Osteocyte (in vitro differentiated cells): ENCODE results near the gene NAPB. TPM values are rescaled to one million over a fixed set of nuclear protein-coding genes. Genes with fewer than 3 reads are reported as not detected.

Experiments used
- DNase-seq: peaks from one replicate; pipeline ENCODE4 v3.0.0; 2021; ENCODE audit warnings: mixed read lengths; ENCODE audit not compliant: unreplicated experiment; ENCODE audit errors: extremely low spot score
- H3K27ac Mint-ChIP-seq: one replicate; pipeline ENCODE4 v1.8.0; 2021; ENCODE audit warnings: mild to moderate bottlenecking, mixed read lengths; ENCODE audit not compliant: unreplicated experiment
- H3K27me3 Mint-ChIP-seq: one replicate; pipeline ENCODE4 v1.8.0; 2021; ENCODE audit warnings: mixed read lengths; ENCODE audit not compliant: unreplicated experiment
- H3K36me3 Mint-ChIP-seq: one replicate; pipeline ENCODE4 v1.8.0; 2021; ENCODE audit warnings: mixed read lengths; ENCODE audit not compliant: unreplicated experiment
- H3K4me1 Mint-ChIP-seq: one replicate; pipeline ENCODE4 v1.8.0; 2021; ENCODE audit warnings: mixed read lengths; ENCODE audit not compliant: unreplicated experiment
- H3K4me3 Mint-ChIP-seq: one replicate; pipeline ENCODE4 v1.8.0; 2021; ENCODE audit warnings: mild to moderate bottlenecking, moderate library complexity, mixed read lengths; ENCODE audit not compliant: unreplicated experiment
- H3K9me3 Mint-ChIP-seq: one replicate; pipeline ENCODE4 v1.8.0; 2021; ENCODE audit warnings: mixed read lengths; ENCODE audit not compliant: unreplicated experiment
- total RNA-seq: library from RNA; stranded (reverse); gene quantifications from 2 replicates; pipeline ENCODE4 v1.2.1, GENCODE V29; 2021
- TF ChIP-seq, protein P1 (sequence below): fragments of 200-600 bp; sonication (generic); IDR thresholded peaks from 2 replicates; pipeline ENCODE4 v1.5.0; 2021; ENCODE audit warnings: antibody characterized with exemption, mild to moderate bottlenecking, moderate library complexity

NAPB gene
- total RNA-seq, 1 donor from 2014 or later = 10.5 TPM

DNA sequence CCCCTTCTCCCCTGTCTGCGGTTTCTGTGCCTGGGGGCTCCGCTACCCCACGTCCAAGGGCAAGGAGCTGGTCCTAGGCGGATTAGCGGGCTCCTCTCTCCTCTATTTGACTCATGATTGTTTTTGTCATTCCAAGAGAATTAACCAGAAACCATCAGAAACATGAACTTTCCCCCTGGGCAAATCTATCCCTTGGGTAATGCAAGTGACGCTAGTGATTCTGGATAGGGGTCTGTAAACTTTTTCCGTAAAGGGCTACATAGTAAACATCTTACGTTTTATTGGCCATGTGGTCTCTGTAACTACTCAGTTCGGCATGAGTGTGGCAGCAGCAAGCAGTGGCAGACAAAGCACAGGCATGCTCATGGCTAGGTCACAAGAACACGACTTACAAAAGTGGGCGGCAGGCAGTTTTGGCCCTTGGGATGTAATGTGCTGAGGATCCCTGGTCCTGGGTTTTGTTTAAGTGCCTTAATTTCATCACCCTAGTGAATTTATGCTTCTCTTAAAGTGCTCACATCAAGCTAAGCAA lies 30.7 kb upstream of the NAPB start:
- no peak overlapping the region for H3K4me3 Mint-ChIP-seq
- no peaks in the 10 kb centered on the region for H3K36me3 Mint-ChIP-seq
- no peak overlapping the region for H3K27ac Mint-ChIP-seq
- H3K4me1 Mint-ChIP-seq = no peaks in the 10 kb centered on the region
- peaks cover 4% of the 10 kb centered on the region for H3K27me3 Mint-ChIP-seq
- no peak for DNase-seq
- H3K9me3 Mint-ChIP-seq = no peaks in the 10 kb centered on the region
- TF ChIP-seq, protein P1, sequence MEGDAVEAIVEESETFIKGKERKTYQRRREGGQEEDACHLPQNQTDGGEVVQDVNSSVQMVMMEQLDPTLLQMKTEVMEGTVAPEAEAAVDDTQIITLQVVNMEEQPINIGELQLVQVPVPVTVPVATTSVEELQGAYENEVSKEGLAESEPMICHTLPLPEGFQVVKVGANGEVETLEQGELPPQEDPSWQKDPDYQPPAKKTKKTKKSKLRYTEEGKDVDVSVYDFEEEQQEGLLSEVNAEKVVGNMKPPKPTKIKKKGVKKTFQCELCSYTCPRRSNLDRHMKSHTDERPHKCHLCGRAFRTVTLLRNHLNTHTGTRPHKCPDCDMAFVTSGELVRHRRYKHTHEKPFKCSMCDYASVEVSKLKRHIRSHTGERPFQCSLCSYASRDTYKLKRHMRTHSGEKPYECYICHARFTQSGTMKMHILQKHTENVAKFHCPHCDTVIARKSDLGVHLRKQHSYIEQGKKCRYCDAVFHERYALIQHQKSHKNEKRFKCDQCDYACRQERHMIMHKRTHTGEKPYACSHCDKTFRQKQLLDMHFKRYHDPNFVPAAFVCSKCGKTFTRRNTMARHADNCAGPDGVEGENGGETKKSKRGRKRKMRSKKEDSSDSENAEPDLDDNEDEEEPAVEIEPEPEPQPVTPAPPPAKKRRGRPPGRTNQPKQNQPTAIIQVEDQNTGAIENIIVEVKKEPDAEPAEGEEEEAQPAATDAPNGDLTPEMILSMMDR = no peak

DNA sequence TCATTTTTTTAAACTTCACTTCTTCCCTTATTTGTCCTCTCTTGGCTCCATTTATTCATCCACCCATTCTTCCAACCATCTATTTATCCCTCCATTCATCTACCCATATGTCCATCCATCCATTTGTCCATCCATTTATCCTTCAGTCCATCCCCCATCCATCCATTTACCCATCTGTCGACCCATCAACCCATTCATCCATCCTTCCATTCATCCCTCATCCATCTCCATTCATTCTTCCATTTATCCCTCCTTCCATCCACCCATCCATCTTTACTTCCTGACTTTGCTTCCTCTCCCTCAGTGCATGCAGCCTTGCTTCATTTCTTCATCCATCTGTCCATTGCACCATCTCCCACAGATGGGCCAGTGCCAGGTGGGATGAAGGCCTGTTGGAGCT lies 29.6 kb upstream of the NAPB start:
- Mint-ChIP-seq H3K27ac (no peak overlapping the region), H3K27me3 (no peaks in the 10 kb centered on the region), H3K4me1 (peaks cover under 1% of the 10 kb centered on the region), H3K9me3 (no peaks in the 10 kb centered on the region), H3K36me3 (no peaks in the 10 kb centered on the region), H3K4me3 (no peak overlapping the region)
- TF ChIP-seq, protein P1 = no peak
- no peak for DNase-seq

DNA sequence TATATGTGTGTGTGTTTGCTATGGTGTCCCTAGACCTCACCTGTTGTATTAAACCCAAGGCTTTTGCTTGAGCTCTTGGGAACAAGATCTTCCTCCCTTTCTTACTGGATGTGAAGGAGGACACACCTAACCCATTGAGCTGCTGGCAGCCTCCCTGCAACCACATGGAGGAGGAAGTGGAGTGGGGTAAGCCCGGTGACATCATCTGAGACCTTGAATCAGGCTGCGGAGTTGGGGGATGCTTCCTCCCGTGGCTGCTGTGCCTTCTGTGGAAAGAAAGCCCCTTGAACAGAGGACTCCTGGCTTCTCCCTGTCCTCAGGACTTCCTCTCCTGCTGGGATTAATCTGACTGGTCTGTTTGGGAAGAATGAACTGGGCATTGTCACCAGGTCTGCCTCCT lies 28.1 kb upstream of the NAPB start:
- TF ChIP-seq, protein P1 = no peak
- no peak overlapping the region for H3K27ac Mint-ChIP-seq
- H3K4me3 Mint-ChIP-seq = no peak overlapping the region
- no peaks in the 10 kb centered on the region for H3K36me3 Mint-ChIP-seq
- no peaks in the 10 kb centered on the region for H3K27me3 Mint-ChIP-seq
- H3K9me3 Mint-ChIP-seq = no peaks in the 10 kb centered on the region
- no peak for DNase-seq
- peaks cover 4% of the 10 kb centered on the region for H3K4me1 Mint-ChIP-seq

DNA sequence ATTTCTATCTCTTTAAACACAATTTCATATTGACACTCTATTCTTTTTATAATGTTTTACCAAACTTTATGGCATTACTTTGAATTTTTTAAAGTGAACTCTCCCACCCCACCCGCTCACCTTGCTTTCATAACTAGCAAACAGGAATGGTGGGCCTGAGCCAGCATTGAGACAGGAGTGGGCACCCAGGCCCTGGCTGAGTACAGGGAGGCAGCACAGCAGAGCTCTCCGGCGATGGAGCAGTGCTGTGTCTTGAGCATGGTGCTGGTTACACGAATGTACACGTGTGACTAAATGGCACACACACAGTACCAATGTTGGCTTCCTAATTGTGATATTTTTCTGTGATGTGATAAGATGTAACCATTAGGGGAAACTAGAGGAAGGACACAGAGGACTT lies 26.9 kb upstream of the NAPB start:
- peak; percentile 68 for DNase-seq
- no peaks in the 10 kb centered on the region for H3K27me3 Mint-ChIP-seq
- H3K27ac Mint-ChIP-seq = no peak overlapping the region
- no peaks in the 10 kb centered on the region for H3K9me3 Mint-ChIP-seq
- no peaks in the 10 kb centered on the region for H3K36me3 Mint-ChIP-seq
- peaks cover 4% of the 10 kb centered on the region for H3K4me1 Mint-ChIP-seq
- TF ChIP-seq, protein P1 = no peak
- H3K4me3 Mint-ChIP-seq = no peak overlapping the region

DNA sequence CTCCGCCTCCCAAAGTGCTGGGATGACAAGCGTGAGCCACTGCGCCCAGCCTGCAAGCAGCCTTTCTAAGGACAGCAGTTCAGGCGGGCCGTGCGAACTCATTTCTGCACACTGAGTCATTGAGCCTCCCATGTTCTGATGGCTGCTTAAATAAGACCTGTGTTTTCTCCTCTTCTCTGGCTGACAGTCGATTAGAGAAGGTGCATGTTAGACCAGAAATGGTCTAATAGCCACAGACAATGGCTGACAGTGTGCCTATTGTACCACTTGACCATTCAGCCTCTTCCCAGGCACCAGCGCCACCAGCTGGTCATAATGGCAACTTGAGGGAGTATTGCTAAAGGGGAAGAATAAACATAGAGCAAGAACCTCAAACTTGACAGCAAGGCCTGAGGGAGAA lies 25.2 kb upstream of the NAPB start:
- Mint-ChIP-seq H3K4me3 (no peak overlapping the region), H3K4me1 (peaks cover 4% of the 10 kb centered on the region), H3K36me3 (no peaks in the 10 kb centered on the region), H3K9me3 (no peaks in the 10 kb centered on the region), H3K27me3 (peaks cover 3% of the 10 kb centered on the region), H3K27ac (no peak overlapping the region)
- TF ChIP-seq, protein P1 = peak; percentile 53
- no peak for DNase-seq
